Lung (tissue), 12 donors: Measurements from ENCODE around the gene PER2. TPM values are rescaled to one million over a fixed set of nuclear protein-coding genes. Genes with fewer than 3 reads are reported as not detected.

ENCODE experiments used
- ATAC-seq: fragments of 200-7000 bp; cut with Tn5 transposase; one replicate; pipeline ENCODE4 v1.9.1; 2020; ENCODE audit warnings: moderate number of reproducible peaks; ENCODE audit not compliant: insufficient read depth, low FRiP score
- DNase-seq, 3 donors: peaks; one replicate each; pipeline ENCODE4 v3.0.0-alpha.2; 2013 to 2017
- H3K27ac ChIP-seq, 2 donors: one replicate each; pipeline ENCODE4 v1.5.1; 2013; ENCODE audit warnings: mild to moderate bottlenecking in 2 of 2, moderate library complexity in 2 of 2, control low read depth in 1 of 2, inconsistent platforms in 1 of 2, low read depth in 1 of 2, low read length in 1 of 2
- H3K27me3 ChIP-seq, 3 donors: one replicate each; pipeline ENCODE4 v1.5.1; 2013; ENCODE audit warnings: low read length in 2 of 3; ENCODE audit not compliant: control insufficient read depth in 3 of 3, insufficient read depth in 3 of 3
- H3K36me3 ChIP-seq, 4 donors: one replicate each; pipeline ENCODE4 v1.5.1; 2013; ENCODE audit warnings: low read length in 4 of 4, mild to moderate bottlenecking in 1 of 4, moderate library complexity in 1 of 4; ENCODE audit not compliant: control insufficient read depth in 4 of 4, insufficient read depth in 4 of 4
- H3K4me1 ChIP-seq, 5 donors: one replicate each; pipeline ENCODE4 v1.5.1; 2013; ENCODE audit warnings: low read length in 5 of 5, mild to moderate bottlenecking in 2 of 5, moderate library complexity in 1 of 5; ENCODE audit not compliant: control insufficient read depth in 5 of 5, insufficient read depth in 5 of 5
- H3K4me3 ChIP-seq: one replicate; pipeline ENCODE4 v1.5.1; 2013; ENCODE audit warnings: mild to moderate bottlenecking, control low read depth, moderate library complexity
- H3K9ac ChIP-seq, 2 donors: one replicate each; pipeline ENCODE4 v1.5.1; 2013; ENCODE audit warnings: low read length in 2 of 2, control low read depth in 1 of 2; ENCODE audit not compliant: insufficient read depth in 1 of 2
- H3K9me3 ChIP-seq, 4 donors: one replicate each; pipeline ENCODE4 v1.5.1; 2013; ENCODE audit warnings: low read length in 3 of 4, mild to moderate bottlenecking in 1 of 4, moderate library complexity in 1 of 4; ENCODE audit not compliant: control insufficient read depth in 4 of 4, insufficient read depth in 3 of 4
- CTCF ChIP-seq: IDR thresholded peaks from 2 replicates; pipeline ENCODE4 v1.5.1; 2012; ENCODE audit warnings: mild to moderate bottlenecking; ENCODE audit errors: control extremely low read depth, extremely low read depth
- WGBS, 2 donors: extraction: QIAGEN DNeasy Blood & Tissue Kit; methylation state at CpG; one replicate each; pipeline ENCODE4 v1.1.7; 2013; 5-methylcytosine and 5-hydroxymethylcytosine counted together
- polyA plus RNA-seq, 2 donors: library from polyadenylated mRNA; stranded (reverse); fragments of 200-250 nt; gene quantifications; one replicate each; pipeline ENCODE4 v1.2.1, GENCODE V29; 2013
- total RNA-seq, 2 donors: library from RNA; depleted of rRNA in 1 of 2; stranded (reverse); fragments of >200 nt in 1 of 2; gene quantifications; one replicate each; pipeline ENCODE4 v1.2.1, GENCODE V29; 2014 to 2021
- donor health status: control.
- donor health status: control.
- donor health status: Bipolar disorder and iron deficiency.
- donor health status: healthy.
- donor health status: DM: yes; HTN: yes; CAD: no.

Gene PER2
- total and polyA plus RNA-seq, 4 donors: 4.1 to 27.1 (median 10.5) TPM

GRCh38 chr2:238308177-238308576 lies 19.8 kb upstream of the PER2 start:
- Histone ChIP-seq H3K4me1 (no peaks in the 10 kb centered on the region), H3K4me3 (no peak overlapping the region), H3K9me3 (no peaks in the 10 kb centered on the region), H3K9ac (no peak overlapping the region), H3K36me3 (no peaks in the 10 kb centered on the region), H3K27ac (no peak overlapping the region), H3K27me3 (no peaks in the 10 kb centered on the region)
- no peak for ATAC-seq
- TF ChIP-seq CTCF: no peak
- no peak for DNase-seq
- 73 to 81% methylated on average over 2 of the region's 2 CpGs for WGBS, 2 donors

GRCh38 chr2:238306672-238306998 lies 18.2 kb upstream of the PER2 start:
- ATAC-seq: no peak
- Histone ChIP-seq H3K4me1 (peaks cover 0 to 6% (median 0%) of the 10 kb centered on the region in 5 donors), H3K9me3 (no peaks in the 10 kb centered on the region), H3K27me3 (no peaks in the 10 kb centered on the region), H3K9ac (no peak overlapping the region), H3K36me3 (no peaks in the 10 kb centered on the region), H3K4me3 (no peak overlapping the region), H3K27ac (no peak overlapping the region)
- no peak for TF ChIP-seq CTCF
- DNase-seq: no peak
- WGBS, 2 donors: 75 to 92% methylated on average over 5 of the region's 5 CpGs

GRCh38 chr2:238305965-238306671 lies 17.7 kb upstream of the PER2 start:
- no peak overlapping the region for H3K9ac ChIP-seq
- no peak overlapping the region for H3K27ac ChIP-seq
- H3K4me3 ChIP-seq: no peak overlapping the region
- TF ChIP-seq CTCF: no peak
- 88 to 93% methylated on average over 11 of the region's 11 CpGs for WGBS, 2 donors
- DNase-seq (no peak), ATAC-seq (no peak)
- H3K36me3 ChIP-seq: no peaks in the 10 kb centered on the region
- peaks cover 0 to 6% (median 0%) of the 10 kb centered on the region in 5 donors for H3K4me1 ChIP-seq
- no peaks in the 10 kb centered on the region for H3K27me3 ChIP-seq
- H3K9me3 ChIP-seq: no peaks in the 10 kb centered on the region
